ENCODE measurements around the gene SCAMP2.

SCAMP2 gene

GRCh38 chr15:74857671-74858368 is 15.3 kb downstream of the SCAMP2 start:
- no peak for DNase-seq

DNA sequence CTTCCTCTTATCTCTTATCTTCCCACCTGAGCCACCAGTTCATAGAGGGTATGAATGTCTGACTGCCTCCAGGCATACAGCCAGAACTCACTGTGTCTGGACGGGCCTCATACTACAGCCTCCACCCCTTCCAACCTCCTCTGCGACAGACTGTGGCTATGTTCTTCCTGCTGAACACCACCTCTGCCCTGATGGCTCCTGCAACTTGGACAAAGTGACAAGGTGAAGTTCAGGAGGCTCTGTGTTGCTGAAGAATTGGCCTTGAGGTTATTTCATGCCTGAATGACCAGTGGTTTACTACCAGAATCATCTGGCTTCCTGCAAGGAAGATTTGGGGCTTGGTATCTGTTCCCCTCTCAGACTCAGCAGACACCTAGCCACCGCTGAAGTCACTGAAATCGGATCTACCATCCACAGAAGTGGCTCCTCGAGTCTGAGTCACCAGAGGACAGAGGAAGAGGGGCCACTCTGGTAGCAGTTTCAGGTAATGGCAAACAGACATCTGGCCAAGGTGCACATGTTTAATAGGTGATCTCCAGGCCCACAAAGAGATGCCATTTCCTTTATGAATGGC is 16.0 kb downstream of the SCAMP2 start:
- DNase-seq: no peak

DNA sequence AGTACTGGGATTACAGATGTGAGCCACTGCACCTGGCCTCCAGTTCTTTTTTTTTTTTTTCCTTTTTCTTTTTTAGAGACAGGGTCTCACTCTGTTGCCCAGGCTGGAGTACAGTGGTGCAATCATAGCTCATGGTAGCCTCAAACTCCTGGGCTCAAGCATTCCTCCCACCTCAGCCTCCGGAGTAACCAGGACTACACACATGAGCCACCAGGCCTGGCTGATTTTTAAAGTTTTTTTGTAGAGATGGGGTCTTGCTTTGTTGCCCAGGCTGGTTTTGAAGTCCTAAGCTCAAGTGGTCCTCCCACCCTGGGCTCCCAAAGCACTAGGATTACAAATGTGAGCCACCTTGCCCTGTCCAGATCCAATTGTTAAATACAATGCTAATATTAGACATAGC is 16.6 kb downstream of the SCAMP2 start:
- no peak for DNase-seq

GRCh38 chr15:74855857-74856256 is 17.3 kb downstream of the SCAMP2 start:
- no peak for DNase-seq

DNA sequence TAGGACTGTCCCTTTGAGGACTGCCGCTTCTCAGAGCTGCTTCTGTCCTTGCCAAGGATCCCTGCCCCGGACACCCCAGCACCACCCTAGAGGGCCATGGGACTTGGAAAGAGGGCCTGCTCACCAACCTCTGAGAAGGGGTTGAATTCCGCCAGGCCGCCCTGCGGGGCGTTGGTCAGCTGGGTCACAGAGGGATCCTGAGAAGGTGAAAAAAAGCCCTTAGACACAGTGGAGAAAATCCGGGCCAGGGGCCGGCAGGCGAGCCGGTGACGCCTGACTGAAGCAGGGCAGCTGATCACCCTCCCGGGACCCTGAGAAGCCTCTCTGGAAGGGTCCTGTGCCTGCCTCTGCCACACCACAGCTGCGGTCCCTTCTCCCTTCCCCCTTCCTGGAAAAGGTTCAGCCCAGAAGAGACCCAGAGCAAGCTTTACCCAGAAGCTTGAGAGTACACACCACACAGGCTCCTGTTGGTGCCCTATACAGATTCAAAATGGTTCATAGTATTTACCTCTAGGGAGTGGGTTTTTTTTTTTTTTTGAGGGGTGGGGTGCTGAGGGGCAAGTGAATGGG is 18.6 kb downstream of the SCAMP2 start:
- no peak for DNase-seq

- no peak for DNase-seq
Observed at GRCh38 chr15:74851960-74852359, 21.2 kb downstream of the SCAMP2 start.

DNA sequence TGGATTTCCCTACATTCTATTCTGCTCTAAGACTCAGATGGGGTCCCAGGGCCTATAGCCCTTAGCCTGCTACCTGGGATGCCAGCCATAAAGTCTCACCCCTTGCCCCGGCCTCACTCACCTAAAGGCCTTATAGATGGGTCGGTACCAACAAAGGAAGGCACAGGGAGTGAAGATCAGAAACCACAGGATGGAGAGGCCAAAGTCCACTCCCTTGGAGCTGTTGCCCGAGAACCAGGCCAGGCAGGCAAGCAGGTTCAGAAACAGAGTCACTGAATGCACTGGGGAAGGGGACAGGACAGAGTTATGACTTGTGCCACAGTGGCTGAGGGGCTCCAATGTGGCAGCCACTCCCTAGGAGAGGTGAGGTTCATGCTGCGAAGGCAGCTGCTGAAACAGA is 22.8 kb downstream of the SCAMP2 start:
- DNase-seq: no peak

DNA sequence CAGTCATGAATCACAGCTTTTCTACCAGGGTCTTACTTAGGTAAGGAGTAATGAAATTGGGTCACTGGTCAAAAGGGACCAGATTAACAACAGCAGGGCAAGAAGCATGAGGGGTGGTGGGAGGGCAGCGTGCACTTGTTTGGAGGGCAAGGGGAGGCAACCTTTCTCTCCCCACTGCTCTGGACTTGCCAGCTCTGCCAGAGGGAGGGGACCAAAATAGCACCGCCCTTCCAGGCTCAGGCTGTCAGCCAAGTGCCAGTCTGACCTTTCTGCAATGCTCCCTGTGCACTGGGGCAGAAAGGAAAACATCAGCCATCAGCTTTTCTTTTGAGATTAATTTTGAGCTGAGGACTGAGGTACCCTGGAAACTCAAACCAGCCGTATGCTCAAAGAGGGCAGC is 25.7 kb downstream of the SCAMP2 start:
- no peak for DNase-seq

DNA sequence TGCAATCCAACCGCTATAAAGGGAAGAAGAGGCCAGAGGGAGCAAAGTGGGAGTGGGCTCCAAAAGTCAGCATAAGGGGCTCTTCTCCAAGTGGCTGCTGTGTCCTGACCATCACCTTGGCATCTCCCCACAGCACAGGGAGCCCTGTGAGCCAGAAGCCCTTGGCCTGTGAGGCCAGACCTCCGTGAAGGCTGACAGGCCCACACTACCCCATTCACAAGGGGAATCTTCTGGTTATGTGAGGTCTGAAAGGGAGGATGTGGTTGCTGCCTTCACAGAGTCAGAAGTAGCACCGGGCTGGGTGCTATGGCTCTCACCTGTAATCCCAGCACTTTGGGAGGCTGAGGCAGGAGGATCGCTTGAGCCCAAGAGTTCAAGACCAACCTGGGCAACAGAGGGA is 27.6 kb downstream of the SCAMP2 start:
- no peak for DNase-seq

GRCh38 chr15:74845208-74845568 is 28.0 kb downstream of the SCAMP2 start:
- DNase-seq: no peak

DNA sequence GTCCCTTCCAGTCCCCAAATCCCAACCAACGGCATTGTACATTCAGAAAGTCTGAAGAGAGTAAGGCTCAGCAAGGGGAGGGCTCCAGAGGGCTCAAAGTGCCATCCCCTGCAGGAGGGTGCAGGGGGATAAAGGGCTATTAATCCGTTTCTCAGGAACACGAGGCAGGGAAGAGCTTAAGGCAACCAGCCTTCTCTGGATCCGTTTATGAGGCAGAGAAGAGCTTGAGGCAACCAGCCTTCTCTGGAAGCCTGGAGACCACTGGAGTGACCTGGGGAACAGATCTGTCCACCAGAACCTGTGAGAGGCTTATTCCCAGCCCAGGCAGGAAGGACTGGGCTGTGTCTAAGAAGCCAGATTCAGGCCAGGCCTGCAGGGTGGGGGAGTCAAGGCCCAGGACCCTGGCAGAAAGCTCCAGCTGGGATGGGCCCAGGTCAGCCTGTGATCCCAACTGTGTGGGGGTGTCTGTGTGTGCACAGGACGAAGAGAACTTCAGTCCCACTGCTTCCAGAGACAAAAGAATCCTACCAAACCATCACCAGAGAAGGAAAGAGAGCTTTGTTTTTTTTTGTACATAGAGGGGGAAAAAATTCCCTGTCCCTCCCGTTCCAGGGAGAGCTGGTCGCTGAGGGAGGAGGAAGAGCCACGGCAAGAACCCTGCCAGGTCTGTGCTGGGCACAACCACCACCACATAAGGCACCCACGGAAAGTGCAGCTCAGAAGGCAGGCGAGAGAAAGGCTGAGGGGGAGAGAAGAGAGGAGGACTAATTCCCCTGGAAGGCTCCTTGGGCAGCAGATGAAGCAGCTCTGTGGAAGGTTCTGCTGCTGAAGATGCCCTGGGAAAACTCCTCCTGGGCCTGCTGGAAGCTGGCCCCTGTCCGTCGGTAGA is 28.6 kb downstream of the SCAMP2 start:
- DNase-seq: no peak

DNA sequence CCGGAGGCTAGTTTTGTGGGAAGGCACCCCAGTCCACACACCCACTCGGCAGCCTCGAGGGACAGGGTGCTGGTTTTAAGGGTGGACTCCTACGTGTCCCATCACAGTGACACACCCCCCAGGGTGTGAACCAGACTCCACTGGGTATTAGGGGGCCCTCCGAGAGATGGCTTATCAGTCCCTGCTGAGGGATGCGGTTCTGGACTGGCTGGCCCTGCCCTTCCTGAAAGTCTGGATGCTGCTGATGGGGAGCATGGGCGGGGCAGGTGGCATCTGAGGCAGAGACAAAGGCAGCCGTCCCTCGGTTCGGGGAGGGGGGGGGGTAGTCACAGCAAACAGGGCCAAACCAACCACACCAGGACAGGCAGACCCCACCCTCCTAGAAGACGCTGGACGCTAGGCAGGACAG is 29.3 kb downstream of the SCAMP2 start:
- no peak for DNase-seq

GRCh38 chr15:74843445-74843828 is 29.7 kb downstream of the SCAMP2 start:
- DNase-seq: no peak

- peak; percentile 80 for DNase-seq
Observed at GRCh38 chr15:74842581-74843444, 30.4 kb downstream of the SCAMP2 start, which contains the start of gene ULK3. Gene ULK3, minus strand, starts transcription at chr15:74843156. Its CDS starts 51 bp downstream, at chr15:74843105.

- no peak for DNase-seq
Observed at GRCh38 chr15:74841891-74842373, 31.2 kb downstream of the SCAMP2 start.

GRCh38 chr15:74840851-74841775 is 32.1 kb downstream of the SCAMP2 start:
- DNase-seq: no peak

GRCh38 chr15:74839526-74840395 is 33.4 kb downstream of the SCAMP2 start:
- no peak for DNase-seq

DNA sequence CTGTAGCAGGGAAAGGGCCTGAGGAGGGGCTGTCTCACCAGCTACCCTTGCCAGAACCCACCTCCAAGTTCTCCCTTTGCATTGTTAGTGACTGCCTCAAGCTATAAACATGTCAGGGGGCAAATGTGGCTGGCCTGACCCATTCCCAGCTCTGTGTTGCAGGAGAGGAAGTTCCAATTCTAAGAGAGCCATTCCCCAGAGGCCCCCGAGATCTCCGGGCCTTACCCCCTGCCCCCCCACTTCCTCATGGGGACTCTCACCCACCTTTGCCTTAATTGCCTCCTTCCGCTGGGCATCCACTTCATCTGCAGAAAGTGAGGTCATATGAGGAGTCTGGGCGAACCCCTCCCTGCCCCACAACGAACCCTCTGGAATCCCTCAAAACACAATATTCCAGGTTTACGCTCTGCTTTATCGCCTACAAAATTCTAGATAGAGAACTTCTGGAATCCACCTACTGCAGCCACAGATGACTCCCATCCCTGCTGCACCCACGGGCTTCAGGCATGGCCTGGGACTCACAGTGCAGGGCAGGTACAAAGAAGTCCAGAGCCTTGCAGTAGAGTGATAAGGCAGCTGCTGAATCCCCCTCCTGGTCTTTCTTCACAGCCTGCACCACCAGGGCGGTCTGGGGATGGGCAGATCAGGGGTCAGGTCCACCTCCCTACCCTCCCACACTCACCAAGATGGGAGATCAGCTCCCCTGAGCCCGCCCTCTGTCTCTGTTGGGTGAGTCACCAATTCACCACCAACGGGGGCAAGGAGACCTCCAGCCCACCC is 34.2 kb downstream of the SCAMP2 start:
- no peak for DNase-seq

- no peak for DNase-seq
Observed at GRCh38 chr15:74838137-74838516, 35.0 kb downstream of the SCAMP2 start.

Data from NCI-H774 (cell line).